Placental epithelial cell (primary cell): ENCODE data around the gene CFC1. TPM values are rescaled to one million over a fixed set of nuclear protein-coding genes. Genes with fewer than 3 reads are reported as not detected.

ENCODE experiments used
- small RNA-seq: library from RNA; depleted of rRNA; stranded (forward); fragments of <200 nt; gene quantifications from one replicate; pipeline ENCODE3, GENCODE V24; 2012
- total RNA-seq: library from RNA; depleted of rRNA; stranded (reverse); fragments of >200 nt; gene quantifications from 2 replicates; pipeline ENCODE4 v1.2.3, GENCODE V29; 2012

Gene CFC1
- not detected in 2 replicates for total RNA-seq

DNA sequence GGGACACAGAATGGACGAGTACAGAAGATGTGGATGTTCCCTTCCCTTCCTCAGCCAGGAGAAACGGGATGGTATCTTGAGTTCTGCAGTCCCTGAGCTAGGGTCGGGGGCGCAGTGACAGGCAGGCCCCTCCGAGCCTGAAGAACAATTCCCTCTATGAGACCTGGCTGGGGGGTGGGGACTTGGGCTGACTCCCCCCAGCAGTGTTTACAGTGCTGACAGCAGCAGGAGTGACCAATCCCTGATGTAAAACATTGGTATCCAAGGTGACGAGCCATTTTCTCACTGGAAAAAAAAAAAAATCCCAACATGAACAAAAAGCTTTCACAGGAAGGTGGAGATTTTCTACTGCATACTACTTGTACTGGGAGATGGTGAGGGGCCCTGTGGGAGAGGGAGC, at the start of gene CFC1:
Gene CFC1 (minus strand): TSS at position 183 of the 400 bp plus-strand sequence. CDS start 288 bp downstream, outside the sequence.

DNA sequence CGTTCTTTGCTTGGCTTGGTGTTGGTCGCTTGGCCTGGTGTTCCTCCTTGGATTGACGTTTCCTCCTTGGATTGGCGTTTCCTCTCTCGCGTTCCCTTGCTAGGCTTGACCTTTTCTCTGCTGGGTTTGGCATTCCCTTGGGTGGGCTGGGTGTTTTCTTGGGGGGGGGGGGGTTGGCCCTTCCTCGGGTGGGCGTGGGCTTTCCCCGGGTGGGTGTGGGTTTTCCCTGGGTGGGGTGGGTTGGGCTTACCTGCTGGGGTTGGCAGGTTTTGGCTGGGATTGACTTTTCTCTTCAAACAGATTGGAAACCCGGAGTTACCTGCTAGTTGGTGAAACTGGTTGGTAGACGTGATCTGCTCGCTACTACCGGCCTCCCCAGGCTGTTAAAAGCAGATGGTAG, 11.8 kb upstream of the CFC1 start, which contains the start of gene POTEJ:
Gene POTEJ (plus strand): TSS at position 301 of the 400 bp plus-strand sequence. CDS start 93 bp downstream, at position 394.

Small RNAs within 50 kb of the gene (small RNA-seq; reads per million reads assigned to genes)
- not detected for gene RF00017
- gene RNU6-848P = not detected

Other genes starting within 250 kb of the CFC1 start
- 31.0 and 33.6 TPM in 2 replicates for gene PTPN18, start 243.5 kb downstream of the CFC1 start, total RNA-seq
- not detected in 2 replicates for gene POTEI, start 90.2 kb downstream of the CFC1 start, total RNA-seq
- not detected in 2 replicates for gene CFC1B, start 78.4 kb downstream of the CFC1 start, total RNA-seq
- gene POTEJ, start 11.9 kb upstream of the CFC1 start, total RNA-seq = not detected in 2 replicates
- not detected in 2 replicates for gene GPR148, start 129.5 kb upstream of the CFC1 start, total RNA-seq
- gene AMER3, start 156.0 kb upstream of the CFC1 start, total RNA-seq = not detected in 2 replicates
- 4.7 and 5.9 TPM in 2 replicates for gene ARHGEF4, start 237.3 kb upstream of the CFC1 start, total RNA-seq